Stimulated activated CD8-positive, alpha-beta memory T cell treated with anti-CD3 and anti-CD28 coated beads, Interleukin-7, amount 100 ng/mL, for 24 hours (primary cell): Measurements from ENCODE around the gene OPCML.

Experiments used
- DNase-seq: peaks from one replicate; pipeline ENCODE4 v3.0.0-alpha.2; 2020; ENCODE audit warnings: low read depth

The OPCML gene

DNA sequence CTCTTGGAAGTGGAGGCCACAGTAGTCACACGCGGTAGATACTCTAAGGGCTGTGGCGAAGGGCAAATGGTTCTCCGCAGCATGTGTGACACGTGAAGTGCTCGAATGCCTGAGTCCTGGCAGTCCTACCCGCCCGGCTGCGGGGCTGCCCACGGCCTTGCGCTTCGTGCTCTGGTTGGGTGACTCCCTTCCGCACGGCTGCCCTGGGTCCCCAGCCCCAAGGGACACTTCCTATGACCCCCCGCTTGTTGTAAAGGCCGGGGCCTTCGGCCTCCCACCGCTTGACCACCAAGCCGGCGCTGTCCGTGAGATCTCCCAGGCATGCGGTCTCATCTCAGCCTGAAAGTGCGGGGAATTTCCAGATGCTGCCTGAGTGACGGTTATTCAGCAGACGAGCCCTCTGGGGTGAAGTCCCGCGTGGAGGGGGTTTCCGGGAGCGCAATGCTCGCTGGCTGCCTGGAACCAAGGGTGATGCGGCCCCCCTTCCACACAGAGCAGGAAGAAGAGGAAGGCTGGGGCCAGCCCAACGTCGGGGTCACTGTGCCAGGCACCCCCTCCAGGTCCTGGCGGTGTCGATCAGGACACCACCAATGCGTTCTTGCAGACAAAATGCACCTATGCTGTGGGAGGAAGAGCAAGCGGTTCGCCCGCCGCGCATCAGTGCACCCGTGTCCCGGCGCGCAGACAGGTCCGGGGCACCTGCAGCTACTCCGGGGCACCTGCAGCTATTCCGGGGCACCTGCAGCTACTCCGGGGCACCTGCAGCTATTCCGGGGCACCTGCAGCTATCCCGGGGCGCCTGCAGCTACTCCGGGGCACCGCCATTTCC is 171.2 kb downstream of the OPCML start:
- DNase-seq: no peak

DNA sequence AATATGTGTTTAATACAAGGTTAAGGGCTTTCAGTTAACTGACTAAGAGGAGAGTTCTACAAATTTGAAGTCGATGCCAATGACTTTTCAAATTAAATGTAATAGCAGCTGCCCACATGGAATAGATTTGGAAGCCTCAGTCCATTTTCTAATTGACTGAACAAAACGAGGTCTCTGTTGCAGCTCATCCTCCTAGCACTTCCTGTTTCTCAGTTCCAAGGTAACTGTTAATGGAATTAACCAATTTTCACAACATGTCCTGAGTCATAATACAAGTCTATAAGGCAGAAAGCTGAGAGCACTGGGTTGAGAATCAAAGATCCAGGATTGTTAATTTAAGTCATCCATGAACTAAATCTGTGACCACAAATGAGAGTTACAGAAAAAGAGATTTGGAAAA is 177.2 kb downstream of the OPCML start:
- no peak for DNase-seq

DNA sequence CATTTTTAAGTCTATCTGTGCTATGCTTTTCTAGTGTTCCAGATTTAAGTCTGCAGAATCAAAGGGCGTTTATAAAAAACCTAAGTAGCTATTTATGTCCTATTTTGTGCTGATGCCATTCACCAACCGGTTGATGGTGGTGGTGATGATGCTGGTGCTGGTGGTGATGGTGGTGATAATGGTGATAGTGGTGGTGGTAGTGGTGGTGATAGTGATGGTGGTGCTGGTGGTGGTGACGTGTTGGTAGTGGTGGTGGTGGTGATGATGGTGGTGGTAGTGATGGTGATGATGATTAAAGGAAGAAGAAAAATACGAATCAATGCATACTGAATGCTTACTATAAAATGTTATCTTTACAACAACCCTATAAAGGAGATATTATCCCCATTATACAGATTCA is 178.2 kb downstream of the OPCML start:
- no peak for DNase-seq

DNA sequence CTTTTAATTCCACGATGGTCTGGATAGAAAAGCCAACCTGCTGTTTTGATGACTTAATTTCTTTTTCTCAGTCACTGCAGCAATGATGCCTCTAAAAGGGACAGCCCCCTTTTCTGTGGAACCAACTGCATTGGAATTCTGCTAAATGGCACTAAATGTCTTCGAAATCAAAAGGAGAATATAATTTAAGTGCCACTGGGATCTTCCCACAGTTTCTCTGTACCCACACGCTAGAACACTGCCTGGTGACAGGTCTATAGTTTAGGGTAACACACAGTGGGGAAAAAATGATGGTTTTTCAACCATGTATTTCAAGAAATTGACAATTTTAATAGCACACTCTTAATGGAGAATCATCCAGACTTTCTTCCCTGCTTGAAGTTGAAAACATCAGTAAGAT is 182.3 kb downstream of the OPCML start:
- no peak for DNase-seq

DNA sequence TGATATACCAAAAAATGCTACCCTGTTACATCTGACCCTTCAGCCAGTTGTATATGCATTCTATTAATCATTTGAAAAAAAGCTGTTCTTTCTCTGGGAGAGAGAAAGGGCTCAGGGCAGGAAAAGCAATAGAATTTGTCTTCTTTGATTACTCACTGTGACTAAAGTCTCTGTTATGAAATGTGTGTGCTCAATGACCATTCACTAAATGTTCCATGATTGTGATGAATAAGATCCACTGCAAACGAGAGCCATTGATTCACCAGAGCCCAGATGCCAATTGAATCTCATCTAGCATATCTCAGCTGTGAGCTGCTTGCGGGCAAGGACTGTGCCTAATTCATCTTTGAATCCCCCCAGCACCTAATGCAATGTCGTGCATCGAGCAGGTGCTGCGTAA is 184.3 kb downstream of the OPCML start:
- no peak for DNase-seq

DNA sequence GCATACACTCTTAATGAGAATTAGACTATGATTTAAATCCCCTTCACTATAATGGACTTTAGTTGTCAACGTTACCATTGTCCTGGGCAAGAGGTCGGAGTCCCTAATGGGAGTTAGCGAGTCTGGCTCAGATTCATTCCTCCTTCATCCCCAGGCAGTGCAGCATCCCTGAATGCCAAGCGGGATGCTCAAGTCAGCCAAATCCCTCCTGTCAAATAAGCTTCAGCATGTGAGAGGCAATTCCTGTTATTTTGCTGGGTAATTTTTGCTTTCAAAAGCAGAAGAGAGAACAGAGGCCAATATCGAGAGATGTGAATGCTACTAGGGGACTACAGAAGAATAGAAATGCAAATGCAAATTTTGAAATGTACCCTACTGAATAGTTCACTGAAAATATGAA is 186.2 kb downstream of the OPCML start:
- DNase-seq: no peak

DNA sequence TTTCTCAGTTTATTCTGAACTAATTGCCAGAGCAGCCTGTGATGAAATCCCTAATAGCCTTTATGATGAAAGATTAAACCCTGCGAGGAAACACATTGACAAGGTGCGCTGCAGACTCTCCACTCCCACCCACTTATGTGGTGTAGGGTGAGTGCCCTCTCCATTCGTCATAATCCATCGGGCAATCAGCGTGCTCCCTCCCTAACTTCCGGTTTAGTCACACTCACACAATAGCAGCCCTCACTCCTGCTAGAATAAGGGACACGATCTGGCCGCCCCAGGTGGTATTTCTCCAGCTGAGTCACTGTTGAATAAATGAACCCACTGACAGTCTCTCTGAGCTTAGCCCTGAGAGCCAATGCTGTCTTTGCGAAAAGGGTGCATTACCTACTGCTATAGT is 188.3 kb downstream of the OPCML start:
- DNase-seq: no peak

DNA sequence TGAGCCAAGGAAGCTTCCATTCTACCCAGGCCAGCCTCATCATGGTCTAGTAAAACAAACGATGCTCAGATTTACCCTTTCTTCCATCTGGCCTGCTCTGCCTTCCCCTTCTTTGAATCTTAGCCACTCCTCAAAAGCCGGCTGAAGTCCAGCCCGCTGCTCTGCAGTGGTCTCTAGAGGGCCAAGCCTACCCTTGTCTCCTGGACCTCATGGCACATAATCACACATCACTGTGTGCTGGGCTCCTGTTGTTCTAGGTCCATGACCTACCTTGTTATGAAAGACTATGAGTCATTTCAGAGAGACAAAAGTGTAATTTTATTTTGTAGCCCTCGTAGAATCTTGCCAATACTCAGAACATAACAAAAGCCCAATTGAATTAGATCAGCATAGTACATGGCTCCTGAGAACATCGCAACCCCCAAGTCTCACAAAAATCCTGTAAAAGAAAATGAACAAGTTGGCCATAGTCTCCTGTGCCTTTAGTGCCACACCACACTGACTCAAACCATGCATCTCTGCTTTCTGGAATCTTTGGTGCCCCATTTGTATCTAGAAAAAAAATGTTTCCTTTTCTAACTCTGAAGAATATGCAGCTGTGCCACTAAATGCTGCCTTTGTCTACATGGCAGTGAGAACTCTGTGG is 192.7 kb downstream of the OPCML start:
- no peak for DNase-seq

DNA sequence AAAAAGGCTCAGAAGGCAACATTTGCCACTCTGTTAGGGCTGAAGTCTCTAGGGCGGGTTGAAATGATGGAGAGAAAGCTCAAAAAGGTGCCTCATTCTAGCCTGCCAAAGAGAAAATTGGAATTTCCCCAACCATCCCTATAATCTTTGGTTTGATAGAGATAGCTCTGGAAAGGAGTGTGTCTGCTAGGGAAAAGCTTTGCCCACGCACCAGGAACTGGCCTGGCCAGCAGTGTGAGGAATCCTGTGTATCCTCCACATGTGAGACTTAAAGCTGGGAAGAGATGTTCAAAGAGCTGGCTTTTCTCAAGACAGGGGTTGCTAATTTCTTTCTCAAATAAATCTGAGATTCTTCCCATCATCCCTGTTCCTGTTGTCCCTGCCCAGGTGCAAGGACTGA is 193.7 kb downstream of the OPCML start:
- DNase-seq: no peak

DNA sequence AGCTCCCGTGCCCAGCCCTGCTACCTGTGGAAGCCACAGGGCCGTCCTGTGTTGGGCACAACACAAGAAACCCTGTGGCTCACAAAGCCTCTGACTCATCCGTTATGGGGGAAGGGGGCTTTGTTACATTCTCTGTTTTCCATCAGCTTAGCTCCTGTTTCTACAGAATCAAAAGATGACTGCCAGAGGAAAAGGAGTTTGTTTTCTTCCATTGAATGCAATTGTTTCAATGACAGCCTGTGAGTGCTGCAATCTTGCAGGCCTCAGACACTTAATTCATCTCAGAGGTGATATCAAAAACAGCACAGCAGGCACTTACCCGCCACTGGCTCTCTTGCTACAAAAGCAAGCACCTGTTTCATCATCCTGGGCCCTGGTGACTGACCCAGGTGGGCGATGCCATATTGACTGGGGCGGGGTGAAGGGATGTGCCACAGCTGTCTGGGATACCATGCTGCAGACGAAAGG is 194.3 kb downstream of the OPCML start:
- DNase-seq: no peak

DNA sequence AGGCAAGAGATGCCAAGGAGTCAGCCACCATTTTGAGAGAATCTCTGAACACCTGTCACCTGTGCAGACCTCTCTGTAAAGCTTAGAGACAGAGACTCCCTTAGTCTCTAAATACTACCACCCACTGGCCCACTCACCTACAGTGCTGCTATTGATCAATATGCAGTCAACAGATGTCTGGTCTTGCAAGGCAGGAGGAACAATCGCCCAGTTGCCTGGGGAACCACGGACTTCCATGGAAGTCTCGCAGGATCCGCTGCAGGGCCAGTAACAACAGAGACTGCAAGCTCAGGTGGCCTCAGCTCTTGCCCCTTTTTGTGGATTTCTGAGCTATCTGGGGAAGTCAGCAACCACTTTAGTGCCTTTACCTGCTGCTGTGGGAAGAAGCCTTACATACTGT is 195.1 kb downstream of the OPCML start:
- no peak for DNase-seq

DNA sequence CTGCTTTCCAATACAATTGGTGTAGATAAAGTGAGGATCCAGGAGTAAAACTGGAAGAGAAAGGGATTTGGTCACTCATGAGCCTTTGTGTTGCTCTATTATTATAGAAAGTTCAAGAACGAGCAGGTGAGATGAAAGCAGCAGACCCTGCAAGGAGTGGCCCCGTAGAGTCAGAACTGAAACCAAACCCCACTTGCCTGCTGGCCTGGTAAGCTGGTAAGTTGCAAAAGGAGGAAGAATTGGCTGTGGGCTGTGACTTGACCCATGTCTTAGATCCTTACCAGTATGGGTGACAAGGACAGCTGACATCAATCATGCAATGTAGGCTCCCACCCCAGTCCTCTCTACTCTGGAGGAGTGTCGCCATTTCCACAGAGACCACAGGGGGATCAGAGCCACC is 201.3 kb downstream of the OPCML start:
- DNase-seq: no peak

DNA sequence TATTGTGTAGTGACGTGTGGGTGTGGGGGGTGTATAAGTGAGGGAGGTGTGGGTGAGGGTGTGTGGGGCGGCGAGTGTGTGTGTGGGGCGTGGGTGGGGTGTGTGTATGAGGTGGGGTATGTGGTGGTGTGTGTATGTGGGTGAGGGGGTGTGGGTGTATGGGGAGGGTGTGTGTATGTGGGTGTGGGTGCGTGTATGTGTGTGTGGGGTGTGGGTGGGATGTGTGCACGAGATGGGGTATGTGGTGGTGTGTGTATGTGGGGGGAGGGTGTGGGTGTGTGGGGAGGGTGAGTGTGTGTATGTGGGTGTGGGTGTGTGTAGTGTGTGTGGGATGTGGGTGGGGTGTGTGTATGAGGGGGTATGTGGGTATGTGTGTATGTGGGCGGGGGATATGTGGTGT is 205.5 kb downstream of the OPCML start:
- no peak for DNase-seq

DNA sequence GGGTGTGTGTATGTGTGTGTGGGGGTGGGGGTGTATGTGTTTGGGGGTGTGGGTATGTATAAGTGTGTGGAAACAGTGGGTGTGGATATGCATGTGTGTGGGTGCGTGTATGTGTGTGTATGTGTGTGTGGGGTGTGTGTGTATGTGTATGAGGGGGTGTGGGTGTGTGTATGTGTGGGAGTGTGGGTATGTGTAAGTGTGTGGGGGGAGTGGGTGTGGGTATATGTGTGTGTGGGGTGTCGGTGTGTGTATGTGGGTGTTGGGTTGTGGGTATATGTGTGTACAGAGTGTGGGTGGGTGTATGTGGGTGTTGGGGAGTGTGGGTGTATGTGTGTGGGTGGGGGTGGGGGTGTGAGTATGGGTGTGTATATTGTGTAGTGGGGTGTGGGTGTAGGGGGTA is 206.0 kb downstream of the OPCML start:
- no peak for DNase-seq

DNA sequence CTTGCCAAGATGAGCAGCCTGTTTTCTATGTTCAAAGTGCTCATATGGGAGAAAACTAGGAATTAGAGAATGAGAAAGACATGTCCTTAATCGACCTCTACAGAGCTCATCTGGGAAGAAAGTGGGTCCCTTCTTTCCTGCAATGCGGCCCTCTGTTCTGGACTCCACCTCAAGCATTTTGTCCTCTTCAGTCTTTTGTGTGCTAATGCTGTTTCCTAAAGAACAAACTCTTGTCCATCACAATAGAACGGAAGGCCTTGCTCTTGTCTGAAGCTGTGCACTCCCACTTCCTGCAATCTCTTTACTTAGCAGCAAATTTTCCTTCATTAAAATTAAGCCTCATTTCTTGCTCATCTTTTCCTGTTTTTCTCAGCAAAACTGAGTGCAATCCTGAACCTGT is 206.6 kb downstream of the OPCML start:
- DNase-seq: no peak

DNA sequence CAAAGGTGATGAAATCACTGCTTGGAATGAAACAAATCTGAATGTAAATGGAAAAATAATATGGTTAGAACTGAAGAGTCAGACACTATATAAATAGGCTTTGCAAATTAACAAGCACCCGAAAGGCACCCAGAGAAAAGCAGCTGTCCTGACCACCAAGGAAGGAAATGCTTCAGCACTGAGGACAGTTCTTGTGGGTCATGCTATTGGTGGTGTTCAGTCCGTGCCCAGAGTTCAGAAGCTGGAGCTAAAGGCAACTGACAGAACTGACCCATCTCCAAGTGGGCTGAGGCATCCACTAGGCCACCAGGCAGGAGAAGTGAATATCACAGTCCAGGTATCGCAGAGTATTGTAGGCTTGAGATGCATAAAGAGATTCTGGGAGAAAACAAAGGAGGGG is 208.9 kb downstream of the OPCML start:
- DNase-seq: no peak

DNA sequence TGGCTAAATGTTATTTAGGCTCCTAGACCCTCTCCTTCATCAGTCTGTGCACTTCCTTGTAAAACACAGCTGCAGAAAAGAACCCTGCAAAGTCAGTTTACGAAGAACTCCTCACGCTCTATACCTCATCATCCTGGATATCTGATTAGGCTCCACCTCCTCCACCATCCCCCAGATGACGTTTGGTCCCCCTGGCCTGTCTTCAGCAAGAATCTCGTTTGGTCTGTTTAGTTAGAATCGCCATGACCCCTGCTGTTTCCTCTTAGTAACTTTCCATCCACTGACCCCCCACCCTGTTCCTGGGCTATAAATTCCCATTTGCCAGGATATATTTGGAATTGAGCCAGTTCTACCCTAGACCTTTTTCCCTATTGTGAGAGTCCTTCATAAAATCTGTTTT is 214.1 kb downstream of the OPCML start:
- DNase-seq: no peak

DNA sequence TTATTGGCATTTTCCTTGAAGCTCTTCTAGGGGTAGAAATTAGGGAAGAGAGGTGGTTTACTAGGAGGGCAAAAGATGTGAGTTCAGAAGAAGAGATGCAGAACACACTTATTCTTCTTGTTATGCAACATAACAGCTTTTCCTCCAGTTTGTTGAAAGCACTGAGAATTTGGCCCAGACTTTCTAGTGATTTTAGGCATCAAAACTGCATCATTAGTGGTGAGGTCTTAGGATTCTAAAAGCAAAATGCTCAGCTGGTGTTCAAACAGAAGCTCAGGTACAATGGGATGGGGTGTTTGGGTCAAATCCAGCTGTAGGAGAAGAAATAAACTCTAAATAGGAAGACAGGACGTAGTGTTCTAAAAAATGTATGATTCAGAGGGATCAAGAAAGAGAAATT is 221.1 kb downstream of the OPCML start:
- DNase-seq: no peak

DNA sequence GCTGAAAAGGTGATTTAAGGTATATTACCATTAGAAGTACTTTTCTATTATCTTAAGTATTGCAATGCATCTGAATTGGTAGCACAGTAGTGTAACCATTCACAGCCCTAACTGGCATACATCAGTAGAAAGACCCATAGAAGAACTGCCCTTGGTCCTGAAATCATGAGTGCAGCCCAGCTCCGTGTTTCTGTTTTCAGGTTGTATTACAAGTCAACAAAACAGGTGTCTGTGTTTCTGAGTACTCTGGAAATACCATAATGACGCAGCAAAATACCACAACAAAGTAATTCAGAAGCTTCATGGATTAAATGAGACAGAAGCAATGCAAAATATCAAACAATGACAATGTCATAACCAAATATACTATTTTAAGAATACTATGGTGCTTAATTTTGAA is 226.3 kb downstream of the OPCML start:
- no peak for DNase-seq

DNA sequence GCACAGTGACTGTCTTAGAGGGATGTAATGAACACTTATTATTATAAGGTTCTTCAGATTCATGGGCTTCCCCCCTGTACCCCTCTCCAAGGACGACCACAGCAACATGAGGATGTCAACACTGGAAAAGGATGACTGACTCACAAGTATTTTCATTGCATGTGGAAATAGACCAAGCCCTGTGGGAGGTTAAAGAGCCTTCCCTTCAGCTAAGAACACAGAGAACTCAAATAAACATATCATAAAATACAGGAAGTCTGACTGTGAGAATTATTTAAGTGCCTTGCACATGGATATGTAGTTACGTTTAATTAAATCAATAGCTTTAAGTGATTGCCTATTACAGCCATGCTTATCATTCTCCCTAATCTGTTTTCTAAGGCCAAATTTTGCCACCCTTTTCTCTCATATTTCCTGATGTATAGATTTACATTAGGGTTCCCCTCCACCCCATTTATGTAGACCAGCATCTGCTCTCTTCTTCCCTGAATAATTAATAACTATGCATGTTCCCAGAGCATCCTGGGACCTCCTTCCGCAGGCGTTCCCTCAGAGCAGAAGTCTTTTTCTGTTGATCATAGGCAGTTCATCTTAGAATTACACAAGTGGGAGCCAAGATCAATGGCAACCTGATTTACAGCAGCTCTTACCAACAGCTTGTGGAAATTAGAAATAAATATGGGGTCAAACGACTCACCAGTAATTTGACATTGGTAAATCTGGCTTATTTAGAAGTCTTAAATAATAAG is 226.9 kb downstream of the OPCML start:
- no peak for DNase-seq

DNA sequence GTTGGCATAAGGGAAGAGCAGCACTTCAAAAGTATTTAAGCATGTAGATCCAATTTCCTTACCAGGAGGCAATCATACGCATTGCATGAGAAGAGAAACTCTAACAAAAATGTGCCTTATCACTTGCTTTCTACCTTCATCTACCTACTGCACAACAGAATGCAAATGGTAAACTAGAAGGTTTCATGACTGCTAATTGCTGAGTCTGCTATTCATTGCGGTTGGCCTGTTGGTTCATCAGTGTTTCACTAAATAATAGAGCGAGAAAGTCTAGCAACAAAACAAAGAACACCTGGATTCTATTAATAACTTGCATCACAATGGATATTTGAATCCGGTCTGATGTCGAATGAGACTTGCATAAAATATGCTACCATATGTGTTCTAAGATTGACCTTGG is 229.0 kb downstream of the OPCML start:
- no peak for DNase-seq

DNA sequence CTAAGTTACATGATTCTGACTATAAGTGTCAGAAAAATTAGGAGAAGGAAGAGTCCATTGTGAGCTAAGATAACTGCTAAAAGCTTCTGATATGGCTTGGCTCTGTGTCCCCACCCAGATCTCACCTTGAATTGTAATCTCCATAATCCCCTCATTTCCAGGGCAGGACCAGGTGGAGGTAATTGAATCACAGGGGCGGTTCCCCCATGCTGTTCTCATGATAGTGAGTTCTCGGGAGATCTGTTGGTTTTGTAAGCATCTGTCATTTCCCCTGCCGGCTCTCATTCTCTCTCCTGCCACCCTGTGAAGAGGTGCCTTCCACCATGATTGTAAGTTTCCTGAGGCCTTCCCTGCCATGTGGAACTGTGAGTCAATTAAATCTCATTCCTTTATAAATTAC is 230.2 kb downstream of the OPCML start:
- DNase-seq: no peak

DNA sequence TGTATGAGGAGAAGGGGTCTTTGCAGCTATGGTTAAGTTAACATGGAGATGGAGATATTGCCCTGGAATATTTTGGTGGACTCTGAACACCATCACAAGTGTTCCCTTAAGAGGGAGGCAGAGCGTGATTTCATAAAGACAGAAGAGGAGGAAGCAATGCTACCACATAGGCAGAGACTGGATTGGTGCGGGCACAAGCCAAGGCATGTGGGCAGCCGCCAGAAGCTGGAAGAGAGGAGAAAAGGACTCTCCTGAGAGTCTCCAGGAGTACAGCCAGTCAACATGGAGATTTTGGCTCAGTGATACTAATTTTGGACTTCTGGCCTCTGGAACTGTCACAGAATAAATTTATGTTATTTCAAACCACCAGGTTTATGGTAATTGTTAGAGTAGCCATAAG is 231.6 kb downstream of the OPCML start:
- DNase-seq: no peak
